ENCODE measurements around the gene MAP1B. TPM values are rescaled to one million over a fixed set of nuclear protein-coding genes. Genes with fewer than 3 reads are reported as not detected.

MAP1B gene
- total and polyA plus RNA-seq, 10 donors = 0.68 to 17.3 (median 9.8) TPM

- no peak for DNase-seq
- no peaks in the 10 kb centered on the region for H3K36me3 ChIP-seq
- H3K27me3 ChIP-seq (replicated peaks in 1 of 7) = peaks cover 0 to 15% (median 0%) of the 10 kb centered on the region in 7 donors
- intact Hi-C loops (cut with DNase I; ENCODE audit: low total_unique reads) = no loop called here
- H3K4me1 ChIP-seq = no peaks in the 10 kb centered on the region
- H3K9me3 ChIP-seq = no peaks in the 10 kb centered on the region
- WGBS, 5 donors = 64 to 88% (median 73%) methylated on average over 3 of the region's 3 CpGs
- TF ChIP-seq CTCF (IDR thresholded peaks at IDR 0.05 in 8 of 11, conservative IDR thresholded peaks at IDR 0.05 in 3 of 11) = no peak
- TF ChIP-seq POLR2AphosphoS5 (IDR thresholded peaks at IDR 0.05) = no peak
- no peak for TF ChIP-seq POLR2A (IDR thresholded peaks at IDR 0.05)
- H3K27ac ChIP-seq = no peak overlapping the region
- H3K4me3 ChIP-seq = no peak overlapping the region
Measured at GRCh38 chr5:72093824-72094223, 13.5 kb upstream of the MAP1B start.

- Histone ChIP-seq H3K9me3 (no peaks in the 10 kb centered on the region), H3K36me3 (no peaks in the 10 kb centered on the region), H3K27me3 (replicated peaks in 1 of 7) (peaks cover 0 to 14% (median 0%) of the 10 kb centered on the region in 7 donors), H3K4me3 (no peak overlapping the region), H3K27ac (no peak overlapping the region), H3K4me1 (no peaks in the 10 kb centered on the region)
- WGBS, 5 donors = 64 to 84% (median 74%) methylated on average over 6 of the region's 6 CpGs
- no peak for DNase-seq
- intact Hi-C loops (cut with DNase I; ENCODE audit: low total_unique reads) = no loop called here
- TF ChIP-seq POLR2A (IDR thresholded peaks at IDR 0.05) = no peak
- no peak for TF ChIP-seq POLR2AphosphoS5 (IDR thresholded peaks at IDR 0.05)
- TF ChIP-seq CTCF (IDR thresholded peaks at IDR 0.05 in 8 of 11, conservative IDR thresholded peaks at IDR 0.05 in 3 of 11) = no peak
Measured at GRCh38 chr5:72096602-72097188, 10.6 kb upstream of the MAP1B start.

GRCh38 chr5:72101828-72102227 is 5.4 kb upstream of the MAP1B start:
- intact Hi-C loops (cut with DNase I; ENCODE audit: low total_unique reads) = no loop called here
- Histone ChIP-seq H3K27me3 (replicated peaks in 1 of 7) (peaks cover 0 to 53% (median 1%) of the 10 kb centered on the region in 7 donors), H3K36me3 (no peaks in the 10 kb centered on the region), H3K27ac (no peak overlapping the region), H3K9me3 (peaks cover 0 to 9% (median 0%) of the 10 kb centered on the region in 8 donors), H3K4me1 (peaks cover 0 to 3% (median under 1%) of the 10 kb centered on the region in 6 donors), H3K4me3 (no peak overlapping the region)
- no peak for TF ChIP-seq POLR2A (IDR thresholded peaks at IDR 0.05)
- TF ChIP-seq CTCF (IDR thresholded peaks at IDR 0.05 in 8 of 11, conservative IDR thresholded peaks at IDR 0.05 in 3 of 11) = no peak
- TF ChIP-seq POLR2AphosphoS5 (IDR thresholded peaks at IDR 0.05) = no peak
- DNase-seq = no peak
- 66 to 95% (median 89%) methylated on average over 1 of the region's 1 CpG for WGBS, 5 donors

- H3K4me1 ChIP-seq = peaks cover 11 to 31% (median 22%) of the 10 kb centered on the region in 6 donors
- H3K36me3 ChIP-seq = no peaks in the 10 kb centered on the region
- H3K4me3 ChIP-seq = peak overlapping the region; percentile 40 to 81 (median 64)
- TF ChIP-seq POLR2A (IDR thresholded peaks at IDR 0.05) (no peak), CTCF (IDR thresholded peaks at IDR 0.05 in 8 of 11, conservative IDR thresholded peaks at IDR 0.05 in 3 of 11) (no peak), POLR2AphosphoS5 (IDR thresholded peaks at IDR 0.05) (no peak)
- peak overlapping the region in 1 of 8 donors; percentile 64 for H3K27ac ChIP-seq
- intact Hi-C loops (cut with DNase I; ENCODE audit: low total_unique reads) = no loop called here
- WGBS, 5 donors = 23 to 25% (median 24%) methylated on average over 11 of the region's 11 CpGs
- DNase-seq = no peak
- H3K27me3 ChIP-seq (replicated peaks in 1 of 7) = peaks cover 0 to 88% (median 24%) of the 10 kb centered on the region in 7 donors
- peaks cover 0 to 9% (median 0%) of the 10 kb centered on the region in 8 donors for H3K9me3 ChIP-seq
Measured at GRCh38 chr5:72106817-72107130, 501 bp upstream of the MAP1B start.
